Measurements from ENCODE around the gene SELENOH.

SELENOH gene

DNA sequence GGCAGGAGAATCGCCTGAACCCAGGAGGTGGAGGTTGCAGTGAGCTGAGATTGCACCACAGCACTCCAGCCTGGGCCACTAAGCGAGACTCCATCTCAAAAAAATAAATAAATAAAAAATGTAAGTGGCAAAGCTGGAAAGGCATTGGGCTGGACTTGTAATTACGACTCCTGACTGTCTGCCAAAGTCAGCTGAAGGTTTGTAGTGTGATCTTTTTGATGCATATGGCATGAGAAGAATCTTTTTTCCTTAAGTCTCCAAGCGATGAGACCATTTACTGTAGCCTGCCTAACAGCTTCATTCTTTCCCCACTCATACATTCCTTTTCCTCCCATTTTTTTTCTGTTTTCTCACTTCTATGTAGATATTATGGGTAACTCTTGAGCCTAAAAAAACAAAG is 45.1 kb downstream of the SELENOH start:
- DNase-seq = no peak

DNA sequence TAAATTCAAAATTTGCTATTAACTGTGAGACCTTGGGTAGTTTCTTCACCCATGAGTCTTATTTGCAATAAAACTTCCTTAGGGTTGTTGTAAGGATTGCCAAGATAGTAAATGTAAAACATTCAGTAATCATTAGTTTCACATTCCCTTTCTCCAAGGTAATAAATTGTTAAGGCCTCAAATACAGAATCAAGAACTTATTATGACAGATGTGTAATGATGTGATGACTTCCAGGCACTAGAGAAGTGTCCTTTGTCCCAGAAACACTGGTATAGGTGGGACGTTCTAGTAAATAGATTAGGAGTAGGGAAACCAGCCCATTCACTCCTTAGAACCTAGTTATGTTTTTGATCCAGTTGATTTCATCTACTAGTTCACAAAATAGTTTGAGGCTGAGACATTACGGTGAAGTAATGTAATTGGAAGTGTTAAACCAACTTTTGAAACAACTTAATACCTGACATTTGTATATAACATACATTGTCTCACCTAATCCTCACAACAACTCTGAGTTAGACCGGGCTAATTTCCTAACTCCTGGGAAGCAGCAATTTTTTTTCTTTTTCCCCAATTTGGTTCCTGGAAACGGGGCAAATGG is 45.8 kb downstream of the SELENOH start:
- no peak for DNase-seq

DNA sequence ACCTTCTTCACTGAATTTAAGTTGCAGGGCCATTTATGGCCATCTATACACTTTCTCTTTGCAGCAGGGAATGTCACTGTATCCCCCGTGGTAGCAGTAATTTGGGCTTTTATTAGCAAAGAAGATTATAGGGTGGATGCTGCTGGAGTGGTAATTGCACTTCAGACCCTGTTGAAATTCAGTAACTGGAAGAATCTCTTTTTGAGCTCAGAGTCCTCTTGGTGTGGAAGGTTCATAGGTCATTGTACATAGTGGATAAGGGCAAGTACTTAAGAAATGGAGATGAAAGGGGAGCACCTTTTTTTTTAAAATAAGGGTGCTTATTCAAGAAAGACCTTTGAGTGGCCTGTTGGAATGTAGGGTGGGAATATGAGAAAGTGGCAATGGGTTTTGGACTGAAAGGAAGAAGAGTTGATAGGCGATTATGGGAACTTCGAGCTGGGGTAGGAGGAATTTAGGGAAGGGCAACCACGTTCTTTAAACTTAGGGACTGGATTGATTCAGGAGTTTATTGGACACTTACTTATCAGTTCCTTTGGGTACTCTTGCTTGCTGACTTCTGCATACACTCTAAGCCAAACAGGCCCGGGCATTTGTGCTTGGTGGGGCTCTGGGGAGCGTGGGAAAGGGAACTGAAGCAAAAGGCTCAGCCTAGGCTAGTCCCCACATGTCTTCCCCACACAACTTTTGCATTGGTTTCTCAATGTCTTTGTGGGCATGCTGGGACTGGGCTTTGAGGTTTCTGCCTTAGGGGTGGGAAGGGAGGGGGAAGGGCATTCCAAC is 46.8 kb downstream of the SELENOH start:
- DNase-seq = no peak

DNA sequence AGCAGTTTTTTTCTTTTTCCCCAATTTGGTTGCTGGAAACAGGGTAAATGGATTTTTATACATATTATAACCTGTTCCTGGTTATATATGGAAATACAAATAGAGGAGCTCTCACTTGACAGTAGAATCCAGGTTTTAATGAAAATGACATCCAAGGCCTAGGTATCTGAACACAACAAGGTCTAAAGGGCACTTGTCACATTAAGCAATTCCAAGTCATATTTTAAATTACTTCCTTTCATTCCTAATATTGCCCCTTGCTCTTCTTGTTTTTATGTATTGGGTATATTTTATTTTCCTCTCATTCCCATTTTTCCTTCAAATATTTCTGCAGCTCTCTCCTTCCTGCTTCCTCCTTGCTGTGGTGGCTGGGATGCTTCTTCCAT is 47.4 kb downstream of the SELENOH start:
- no peak for DNase-seq

DNA sequence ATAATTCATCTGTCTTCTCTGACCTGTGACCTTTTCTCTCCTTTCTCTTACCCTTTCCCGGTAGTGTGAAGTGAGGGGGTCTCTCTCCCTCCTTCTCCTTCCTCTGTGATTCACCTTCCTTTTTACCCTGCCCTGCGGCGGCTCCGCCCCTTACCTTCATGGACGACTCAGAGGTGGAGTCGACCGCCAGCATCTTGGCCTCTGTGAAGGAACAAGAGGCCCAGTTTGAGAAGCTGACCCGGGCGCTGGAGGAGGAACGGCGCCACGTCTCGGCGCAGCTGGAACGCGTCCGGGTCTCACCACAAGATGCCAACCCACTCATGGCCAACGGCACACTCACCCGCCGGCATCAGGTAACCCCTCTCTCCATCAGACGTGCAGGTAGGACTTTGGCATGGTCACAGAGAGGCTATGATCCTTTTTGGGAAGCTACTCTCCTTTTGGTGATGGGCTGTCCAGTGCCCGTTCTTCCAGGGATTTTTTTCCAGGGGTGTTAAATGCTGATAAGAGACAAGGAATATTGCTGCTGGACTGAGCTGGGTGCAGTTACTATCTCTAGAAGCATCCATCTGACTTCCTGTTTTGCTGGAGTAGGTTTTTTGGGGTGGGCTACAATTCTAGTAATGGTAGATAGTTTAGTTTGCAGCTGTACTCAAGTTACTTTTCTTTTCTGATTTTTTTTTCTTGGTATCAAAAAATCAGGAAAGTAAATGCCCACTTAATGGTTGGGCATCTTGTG is 50.2 kb downstream of the SELENOH start:
- no peak for DNase-seq

DNA sequence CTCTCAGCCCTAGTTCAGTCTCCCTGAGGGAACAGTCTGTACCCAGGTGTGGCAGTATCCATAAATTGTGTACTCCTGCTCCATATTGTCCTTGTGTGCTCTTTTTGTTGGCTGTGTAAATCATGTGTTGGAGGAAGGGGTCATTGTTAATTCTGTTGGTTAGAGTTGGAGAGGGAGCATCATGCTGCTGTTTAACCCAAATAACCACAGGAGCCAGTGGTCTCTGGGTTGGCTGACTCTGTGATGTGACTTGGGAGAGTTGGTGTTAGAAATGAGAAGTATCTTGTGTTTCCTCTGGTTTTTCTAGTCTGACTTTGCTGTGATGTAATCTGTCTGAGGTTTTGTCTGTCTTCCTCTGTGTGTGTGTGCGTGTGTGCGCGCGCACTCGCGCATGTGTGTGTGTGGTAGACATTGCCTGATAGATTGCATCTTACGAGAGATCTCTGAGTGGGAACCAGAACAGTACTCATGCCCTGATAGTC is 50.8 kb downstream of the SELENOH start:
- DNase-seq = peak; percentile 81

DNA sequence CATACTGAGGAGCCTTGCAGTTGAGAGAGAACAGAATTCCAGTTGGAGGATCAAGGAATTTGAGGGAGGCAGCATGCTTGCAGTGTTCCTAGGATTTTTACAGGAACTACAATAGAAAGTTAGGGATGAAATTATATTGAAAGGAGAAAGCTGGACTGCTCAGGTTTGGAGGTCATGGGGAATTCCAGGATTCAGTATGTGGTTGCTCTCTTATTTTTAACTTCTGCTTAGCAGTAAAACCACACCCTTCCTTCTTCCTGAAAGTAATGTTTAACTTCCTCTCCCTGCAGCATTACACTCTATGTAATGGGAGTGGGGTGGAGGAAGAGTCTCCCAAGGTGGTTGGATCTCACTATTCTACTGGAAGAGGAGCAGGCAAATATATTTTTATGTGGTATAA is 51.6 kb downstream of the SELENOH start:
- DNase-seq = no peak

All from effector CD4-positive, alpha-beta T cell (primary cell).